Measurements from ENCODE around the gene IL23R.

- no peak for TF ChIP-seq CTCF (IDR thresholded peaks at IDR 0.05)
- no peak for TF ChIP-seq POLR2A (IDR thresholded peaks at IDR 0.05)
These were observed 128.8 kb downstream of the IL23R start for GRCh38 chr1:67294836-67295617.
